GM15510 (cell line): ENCODE measurements around the gene SLC22A13.

Experiments used
- POLR2A ChIP-seq: IDR thresholded peaks from 3 replicates; pipeline ENCODE4 v1.6.1; 2011; ENCODE audit warnings: borderline replicate concordance; ENCODE audit not compliant: insufficient read length; ENCODE audit errors: extremely low read depth

The SLC22A13 gene

GRCh38 chr3:38254872-38255271 is 10.7 kb upstream of the SLC22A13 start:
- no peak for TF ChIP-seq POLR2A

- TF ChIP-seq POLR2A = no peak
Observed at GRCh38 chr3:38255627-38256026, 10.0 kb upstream of the SLC22A13 start.

- no peak for TF ChIP-seq POLR2A
Observed at GRCh38 chr3:38257583-38257982, 8.0 kb upstream of the SLC22A13 start.

GRCh38 chr3:38260474-38260873 is 5.1 kb upstream of the SLC22A13 start:
- TF ChIP-seq POLR2A = no peak

- TF ChIP-seq POLR2A = no peak
Observed at GRCh38 chr3:38264353-38264771, 1.2 kb upstream of the SLC22A13 start.

GRCh38 chr3:38264779-38265178 is 833 bp upstream of the SLC22A13 start:
- no peak for TF ChIP-seq POLR2A

GRCh38 chr3:38266810-38267209 is 1.2 kb downstream of the SLC22A13 start:
- no peak for TF ChIP-seq POLR2A

GRCh38 chr3:38267662-38268061 is 2.0 kb downstream of the SLC22A13 start:
- TF ChIP-seq POLR2A = no peak

GRCh38 chr3:38268087-38268486 is 2.5 kb downstream of the SLC22A13 start:
- no peak for TF ChIP-seq POLR2A

GRCh38 chr3:38268522-38268921 is 2.9 kb downstream of the SLC22A13 start:
- no peak for TF ChIP-seq POLR2A

GRCh38 chr3:38270606-38271005 is 5.0 kb downstream of the SLC22A13 start:
- TF ChIP-seq POLR2A = no peak

GRCh38 chr3:38271553-38271952 is 5.9 kb downstream of the SLC22A13 start:
- no peak for TF ChIP-seq POLR2A

- TF ChIP-seq POLR2A = no peak
Observed at GRCh38 chr3:38274864-38275649, 9.4 kb downstream of the SLC22A13 start.

- no peak for TF ChIP-seq POLR2A
Observed at GRCh38 chr3:38275658-38276057, 10.0 kb downstream of the SLC22A13 start.

- no peak for TF ChIP-seq POLR2A
Observed at GRCh38 chr3:38276081-38276916, 10.7 kb downstream of the SLC22A13 start.

GRCh38 chr3:38276917-38277630 is 11.5 kb downstream of the SLC22A13 start:
- TF ChIP-seq POLR2A = no peak

GRCh38 chr3:38278841-38279240 is 13.2 kb downstream of the SLC22A13 start:
- TF ChIP-seq POLR2A = no peak
